ENCODE results near the gene RIT2.
A peak's percentile ranks its signal among the peaks of the same experiment; 100 is the strongest.

The RIT2 gene

GRCh38 chr18:43012951-43013350, 102.5 kb downstream of the RIT2 start:
- no peak for DNase-seq

GRCh38 chr18:43010611-43011010, 104.9 kb downstream of the RIT2 start:
- no peak for DNase-seq

GRCh38 chr18:43009674-43010073, 105.8 kb downstream of the RIT2 start:
- no peak for DNase-seq

- DNase-seq = no peak
Observed at GRCh38 chr18:43007365-43007764, 108.1 kb downstream of the RIT2 start.

DNA sequence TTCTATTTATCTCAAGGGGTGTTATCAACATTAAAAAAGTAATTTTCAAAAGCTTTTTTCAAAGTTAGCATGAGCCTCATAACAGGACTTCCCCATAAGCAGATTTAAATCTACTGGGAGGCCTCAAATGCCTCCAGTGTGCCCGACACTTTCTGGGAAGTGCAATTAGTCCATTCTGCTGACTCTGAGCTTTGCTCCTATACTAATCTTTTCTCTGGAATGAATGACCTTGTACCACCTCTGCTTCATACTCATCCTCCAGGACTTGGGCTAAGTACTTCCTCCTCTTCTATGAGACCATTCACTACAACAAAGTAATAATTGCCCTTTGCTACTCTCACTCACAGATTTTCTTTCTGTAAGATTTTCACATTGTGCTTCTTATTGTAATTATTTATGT, 111.1 kb downstream of the RIT2 start:
- no peak for DNase-seq

DNA sequence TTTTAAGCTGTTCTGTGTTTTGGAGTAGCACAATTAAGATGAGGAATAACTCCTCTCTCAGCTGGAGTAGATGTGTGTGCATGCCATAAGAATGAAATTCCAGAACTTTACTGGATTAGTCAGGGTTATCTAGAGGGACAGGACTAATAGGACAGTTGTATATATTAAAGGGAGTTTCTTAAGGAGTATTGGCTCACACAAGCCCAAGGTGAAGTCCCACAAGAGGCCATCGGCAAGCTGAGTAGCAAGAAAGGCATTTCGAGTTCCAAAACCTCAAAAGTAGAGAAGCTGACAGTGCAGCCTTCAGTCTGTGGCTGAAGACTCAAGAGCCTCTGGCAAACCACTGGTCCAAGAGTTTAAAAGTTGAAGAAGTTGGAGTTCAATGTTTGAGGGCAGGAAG, 113.7 kb downstream of the RIT2 start:
- DNase-seq = no peak

- DNase-seq = no peak
Observed at GRCh38 chr18:42996824-42997223, 118.7 kb downstream of the RIT2 start.

GRCh38 chr18:42980426-42980825, 135.1 kb downstream of the RIT2 start:
- DNase-seq = no peak

DNA sequence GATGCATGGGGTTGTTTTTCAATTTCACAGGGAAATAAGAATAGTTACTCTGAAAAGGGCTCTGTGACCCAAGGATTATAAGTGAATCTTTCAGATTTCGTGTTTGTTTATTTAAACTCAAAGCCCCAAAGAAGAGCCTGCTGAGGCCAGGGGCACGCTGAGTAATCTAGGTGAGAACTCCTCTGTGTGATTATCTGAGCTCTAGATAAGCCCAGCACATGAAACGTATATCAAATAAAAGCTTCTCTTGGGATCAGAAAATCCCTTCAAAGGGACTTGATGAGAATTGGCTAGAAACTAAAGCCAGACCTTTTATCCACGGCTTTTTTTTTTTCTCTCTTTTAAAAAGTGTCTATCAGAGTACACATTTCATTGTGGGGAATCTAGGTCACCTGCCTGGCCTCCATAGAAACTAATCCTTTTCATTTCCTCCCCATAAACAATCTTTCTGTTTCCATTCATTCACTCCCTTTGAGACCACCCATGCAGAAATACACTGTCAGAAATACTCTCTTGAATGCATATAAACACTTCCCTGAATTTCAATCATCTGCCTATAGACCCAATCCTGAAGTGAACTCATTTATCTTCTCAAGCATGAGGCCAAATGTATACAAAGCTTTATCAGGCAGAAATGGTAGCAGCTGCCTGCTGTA, 137.4 kb downstream of the RIT2 start:
- DNase-seq = no peak

GRCh38 chr18:42976869-42977590, 138.5 kb downstream of the RIT2 start:
- DNase-seq = peak in 1 of 58 donors; percentile 8

- DNase-seq = no peak
Observed at GRCh38 chr18:42969366-42969765, 146.1 kb downstream of the RIT2 start.

DNA sequence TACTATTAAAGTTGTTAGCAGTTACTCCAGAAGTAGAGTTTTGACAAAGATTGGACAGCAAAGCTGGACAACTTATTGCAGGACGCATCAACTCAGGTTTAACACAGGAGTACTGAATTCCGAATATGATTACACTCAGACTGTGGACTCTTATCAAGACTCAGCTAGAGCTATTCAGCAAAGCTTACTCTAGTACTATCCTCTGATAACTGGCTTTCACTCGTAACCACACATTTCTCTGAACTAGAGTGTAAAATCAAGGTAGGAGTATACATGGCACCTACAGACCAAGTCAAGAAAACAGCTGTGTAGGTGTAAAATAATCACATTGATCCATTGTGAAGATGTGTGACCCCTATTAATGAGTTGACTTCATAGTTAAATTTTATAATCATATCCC, 154.2 kb downstream of the RIT2 start:
- DNase-seq = no peak

DNA sequence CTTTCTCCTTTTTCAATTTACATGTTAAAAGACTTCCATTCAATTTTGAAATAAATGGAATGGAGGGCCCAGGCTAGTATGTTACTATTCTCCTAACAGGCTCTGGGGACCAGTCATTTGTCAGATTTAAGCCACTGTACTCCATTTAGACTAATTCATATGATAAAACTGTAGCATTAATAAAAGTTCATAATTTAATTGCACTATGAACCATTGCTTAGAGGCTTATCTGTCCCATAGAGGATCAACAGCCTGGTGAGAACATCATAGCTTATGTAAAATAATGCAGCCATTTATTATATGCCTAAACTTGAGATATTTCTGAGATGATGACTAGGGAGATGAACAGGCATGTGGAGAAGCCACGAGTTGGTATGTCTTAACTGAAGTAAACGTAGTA, 156.0 kb downstream of the RIT2 start:
- no peak for DNase-seq

DNA sequence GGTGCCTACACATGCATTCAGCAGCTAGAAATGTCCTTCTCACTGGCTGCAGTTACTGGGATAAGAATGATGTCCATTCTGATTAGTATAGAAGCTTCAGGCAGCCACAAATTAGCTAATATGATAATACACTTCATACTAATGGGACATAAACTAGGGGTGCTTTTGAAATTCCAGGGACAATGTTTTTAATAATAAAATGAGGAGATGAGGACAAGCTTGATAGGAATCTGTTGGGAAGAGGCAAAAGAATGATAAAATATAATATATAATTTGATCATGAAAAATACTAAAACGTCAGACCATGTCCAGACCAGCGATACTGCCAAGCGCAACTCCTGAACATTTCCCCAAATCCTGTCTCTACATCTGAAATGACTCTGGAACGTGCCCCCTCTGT, 157.1 kb downstream of the RIT2 start:
- no peak for DNase-seq

DNA sequence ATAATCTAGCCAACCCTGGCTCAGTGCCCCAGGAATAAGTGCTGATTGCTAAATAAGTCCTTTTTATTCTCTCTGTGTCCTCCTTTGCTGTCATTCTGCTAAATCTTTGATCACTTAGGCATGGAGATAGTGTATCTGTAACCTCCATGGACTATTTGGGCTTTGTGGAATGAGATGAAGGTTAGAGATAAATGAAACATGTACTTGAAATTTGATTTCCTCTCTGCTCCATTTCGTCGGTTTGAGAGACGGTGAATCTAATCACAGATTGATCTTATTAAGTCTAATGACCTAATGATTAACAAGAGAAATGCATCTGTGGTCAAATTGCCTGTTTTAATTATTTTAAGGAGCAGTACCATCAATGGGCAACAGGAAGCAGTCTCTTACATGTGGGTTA, 159.2 kb downstream of the RIT2 start:
- DNase-seq = no peak

GRCh38 chr18:42954887-42955286, 160.6 kb downstream of the RIT2 start:
- no peak for DNase-seq

DNA sequence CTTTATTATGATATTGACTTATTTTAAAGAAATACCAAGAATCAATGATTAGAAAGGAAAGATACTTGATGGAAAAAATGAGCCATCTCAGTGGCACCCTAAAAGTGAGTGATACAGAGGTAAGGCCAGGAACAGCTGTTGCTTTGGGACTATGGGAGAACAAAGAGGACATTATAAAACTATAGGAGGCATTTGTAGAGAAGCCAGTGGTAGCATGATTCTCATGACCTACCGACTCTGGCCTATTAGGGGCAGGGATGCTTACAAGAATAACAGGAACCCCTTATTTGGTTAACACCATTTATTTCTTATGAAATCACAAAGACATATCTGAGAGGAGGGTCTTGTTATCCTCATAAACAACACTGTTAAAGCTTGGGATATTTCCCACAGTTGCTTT, 162.2 kb downstream of the RIT2 start:
- no peak for DNase-seq

GRCh38 chr18:42950732-42951131, 164.8 kb downstream of the RIT2 start:
- no peak for DNase-seq

DNA sequence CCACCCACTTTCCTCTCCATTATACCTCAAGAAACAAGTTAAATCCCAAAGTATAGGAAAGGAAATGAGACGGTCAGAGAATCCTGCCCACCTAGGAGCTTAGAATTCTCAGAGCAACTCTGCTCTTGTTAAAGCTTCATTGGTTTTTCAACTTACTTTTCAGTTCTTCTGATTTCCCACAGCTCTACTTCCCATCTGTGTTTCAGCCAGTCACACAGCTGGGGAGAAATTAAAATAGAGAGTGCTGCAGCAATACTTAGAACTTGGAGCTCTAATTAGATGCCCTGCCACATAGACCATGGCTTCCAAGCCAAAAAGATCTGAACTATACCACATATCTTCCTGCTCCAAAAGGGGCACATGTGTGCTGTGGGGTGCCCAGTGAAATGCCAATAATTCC, 166.7 kb downstream of the RIT2 start:
- peak in 1 of 58 donors; percentile 3 for DNase-seq

- no peak for DNase-seq
Observed at GRCh38 chr18:42941860-42942259, 173.6 kb downstream of the RIT2 start.

- no peak for DNase-seq
Observed at GRCh38 chr18:42941021-42941420, 174.5 kb downstream of the RIT2 start.

DNA sequence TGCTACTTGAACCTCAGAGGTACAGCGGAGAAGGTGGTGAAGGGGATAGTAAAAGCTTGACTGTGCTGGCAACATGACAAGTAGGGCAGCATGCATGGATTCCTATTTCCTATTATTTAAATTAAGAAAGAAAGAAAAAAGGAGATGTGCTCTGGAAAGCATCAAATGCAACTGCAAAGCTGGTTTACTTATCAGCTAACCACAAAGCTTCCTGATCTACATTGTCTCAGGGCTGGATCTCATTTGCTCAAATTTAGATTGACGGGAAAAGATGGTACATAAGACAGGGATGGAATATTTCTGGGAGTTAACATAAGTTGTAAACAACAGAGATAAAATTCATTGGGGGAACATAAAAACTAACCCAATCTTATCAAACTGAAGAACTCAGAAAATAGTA, 178.0 kb downstream of the RIT2 start:
- DNase-seq = no peak

GRCh38 chr18:42936289-42936688, 179.2 kb downstream of the RIT2 start:
- no peak for DNase-seq

All from anterior cingulate cortex (tissue), 58 donors.